Chondrocyte (in vitro differentiated cells): ENCODE data around the gene NECTIN4. TPM values are rescaled to one million over a fixed set of nuclear protein-coding genes. Genes with fewer than 3 reads are reported as not detected.

ENCODE experiments used
- DNase-seq: peaks from one replicate; pipeline ENCODE4 v3.0.0; 2021; ENCODE audit warnings: mixed read lengths, low spot score
- H3K27ac Mint-ChIP-seq: one replicate; pipeline ENCODE4 v1.8.0; 2021; ENCODE audit warnings: mild to moderate bottlenecking, moderate library complexity, mixed read lengths; ENCODE audit not compliant: unreplicated experiment
- H3K27me3 Mint-ChIP-seq: 2 replicates; pipeline ENCODE4 v1.8.0; 2021; ENCODE audit warnings: low read depth, mixed read lengths
- H3K36me3 Mint-ChIP-seq: 2 replicates; pipeline ENCODE4 v1.8.0; 2021; ENCODE audit warnings: low read depth, mixed read lengths
- H3K4me1 Mint-ChIP-seq: 2 replicates; pipeline ENCODE4 v1.8.0; 2021; ENCODE audit warnings: low read depth, mild to moderate bottlenecking, mixed read lengths
- H3K4me3 Mint-ChIP-seq: one replicate; pipeline ENCODE4 v1.8.0; 2021; ENCODE audit warnings: mild to moderate bottlenecking, moderate library complexity, mixed read lengths; ENCODE audit not compliant: unreplicated experiment
- H3K9me3 Mint-ChIP-seq: 2 replicates; pipeline ENCODE4 v1.8.0; 2021; ENCODE audit warnings: low read depth, mixed read lengths
- CTCF ChIP-seq: fragments of 200-600 bp; sonication (generic); IDR thresholded peaks from 2 replicates; pipeline ENCODE4 v1.5.0; 2021; ENCODE audit warnings: antibody characterized with exemption, mild to moderate bottlenecking, moderate library complexity
- total RNA-seq: library from RNA; stranded (reverse); gene quantifications from 3 replicates; pipeline ENCODE4 v1.2.1, GENCODE V29; 2021

Gene NECTIN4
- total RNA-seq, 1 donor from 2014 or later, result 0.12 TPM

GRCh38 chr1:161074676-161075368 lies 14.5 kb downstream of the NECTIN4 start:
- no peaks in the 10 kb centered on the region for H3K36me3 Mint-ChIP-seq
- H3K27ac Mint-ChIP-seq, result no peak overlapping the region
- H3K4me3 Mint-ChIP-seq, result no peak overlapping the region
- no peak for TF ChIP-seq CTCF
- no peaks in the 10 kb centered on the region for H3K4me1 Mint-ChIP-seq
- H3K9me3 Mint-ChIP-seq, result no peaks in the 10 kb centered on the region
- no peaks in the 10 kb centered on the region for H3K27me3 Mint-ChIP-seq
- no peak for DNase-seq

- Mint-ChIP-seq H3K27me3 (no peaks in the 10 kb centered on the region), H3K36me3 (no peaks in the 10 kb centered on the region), H3K27ac (no peak overlapping the region), H3K4me3 (no peak overlapping the region), H3K4me1 (no peaks in the 10 kb centered on the region), H3K9me3 (no peaks in the 10 kb centered on the region)
- TF ChIP-seq CTCF, result no peak
- no peak for DNase-seq
Measured at GRCh38 chr1:161073474-161074121, 15.8 kb downstream of the NECTIN4 start.

GRCh38 chr1:161072751-161073449 lies 16.5 kb downstream of the NECTIN4 start:
- TF ChIP-seq CTCF, result no peak
- Mint-ChIP-seq H3K27ac (no peak overlapping the region), H3K36me3 (no peaks in the 10 kb centered on the region), H3K4me1 (no peaks in the 10 kb centered on the region), H3K4me3 (no peak overlapping the region), H3K9me3 (no peaks in the 10 kb centered on the region), H3K27me3 (no peaks in the 10 kb centered on the region)
- DNase-seq, result no peak

GRCh38 chr1:161071886-161072371 lies 17.4 kb downstream of the NECTIN4 start:
- Mint-ChIP-seq H3K4me1 (no peaks in the 10 kb centered on the region), H3K36me3 (no peaks in the 10 kb centered on the region), H3K27ac (no peak overlapping the region), H3K27me3 (peaks cover 1% of the 10 kb centered on the region), H3K4me3 (no peak overlapping the region), H3K9me3 (no peaks in the 10 kb centered on the region)
- peak; percentile 65 for TF ChIP-seq CTCF
- no peak for DNase-seq

GRCh38 chr1:161070761-161071160 lies 18.6 kb downstream of the NECTIN4 start:
- DNase-seq, result no peak
- no peak overlapping the region for H3K27ac Mint-ChIP-seq
- no peak overlapping the region for H3K4me3 Mint-ChIP-seq
- H3K36me3 Mint-ChIP-seq, result no peaks in the 10 kb centered on the region
- H3K27me3 Mint-ChIP-seq, result peaks cover 5% of the 10 kb centered on the region
- TF ChIP-seq CTCF, result no peak
- no peaks in the 10 kb centered on the region for H3K9me3 Mint-ChIP-seq
- no peaks in the 10 kb centered on the region for H3K4me1 Mint-ChIP-seq
